Activated effector memory CD4-positive, alpha-beta T cell treated with Interleukin-2 at 50 U/mL for 16 hours (primary cell): Measurements from ENCODE around the gene ZNF608.

Experiments
- DNase-seq: peaks from one replicate; pipeline ENCODE4 v3.0.0-alpha.2; 2020

Gene ZNF608, protein sequence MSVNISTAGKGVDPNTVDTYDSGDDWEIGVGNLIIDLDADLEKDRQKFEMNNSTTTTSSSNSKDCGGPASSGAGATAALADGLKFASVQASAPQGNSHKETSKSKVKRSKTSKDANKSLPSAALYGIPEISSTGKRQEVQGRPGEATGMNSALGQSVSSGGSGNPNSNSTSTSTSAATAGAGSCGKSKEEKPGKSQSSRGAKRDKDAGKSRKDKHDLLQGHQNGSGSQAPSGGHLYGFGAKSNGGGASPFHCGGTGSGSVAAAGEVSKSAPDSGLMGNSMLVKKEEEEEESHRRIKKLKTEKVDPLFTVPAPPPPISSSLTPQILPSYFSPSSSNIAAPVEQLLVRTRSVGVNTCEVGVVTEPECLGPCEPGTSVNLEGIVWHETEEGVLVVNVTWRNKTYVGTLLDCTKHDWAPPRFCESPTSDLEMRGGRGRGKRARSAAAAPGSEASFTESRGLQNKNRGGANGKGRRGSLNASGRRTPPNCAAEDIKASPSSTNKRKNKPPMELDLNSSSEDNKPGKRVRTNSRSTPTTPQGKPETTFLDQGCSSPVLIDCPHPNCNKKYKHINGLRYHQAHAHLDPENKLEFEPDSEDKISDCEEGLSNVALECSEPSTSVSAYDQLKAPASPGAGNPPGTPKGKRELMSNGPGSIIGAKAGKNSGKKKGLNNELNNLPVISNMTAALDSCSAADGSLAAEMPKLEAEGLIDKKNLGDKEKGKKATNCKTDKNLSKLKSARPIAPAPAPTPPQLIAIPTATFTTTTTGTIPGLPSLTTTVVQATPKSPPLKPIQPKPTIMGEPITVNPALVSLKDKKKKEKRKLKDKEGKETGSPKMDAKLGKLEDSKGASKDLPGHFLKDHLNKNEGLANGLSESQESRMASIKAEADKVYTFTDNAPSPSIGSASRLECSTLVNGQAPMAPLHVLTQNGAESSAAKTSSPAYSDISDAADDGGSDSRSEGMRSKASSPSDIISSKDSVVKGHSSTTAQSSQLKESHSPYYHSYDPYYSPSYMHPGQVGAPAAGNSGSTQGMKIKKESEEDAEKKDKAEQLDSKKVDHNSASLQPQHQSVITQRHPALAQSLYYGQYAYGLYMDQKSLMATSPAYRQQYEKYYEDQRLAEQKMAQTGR (N-terminal part only)

DNA sequence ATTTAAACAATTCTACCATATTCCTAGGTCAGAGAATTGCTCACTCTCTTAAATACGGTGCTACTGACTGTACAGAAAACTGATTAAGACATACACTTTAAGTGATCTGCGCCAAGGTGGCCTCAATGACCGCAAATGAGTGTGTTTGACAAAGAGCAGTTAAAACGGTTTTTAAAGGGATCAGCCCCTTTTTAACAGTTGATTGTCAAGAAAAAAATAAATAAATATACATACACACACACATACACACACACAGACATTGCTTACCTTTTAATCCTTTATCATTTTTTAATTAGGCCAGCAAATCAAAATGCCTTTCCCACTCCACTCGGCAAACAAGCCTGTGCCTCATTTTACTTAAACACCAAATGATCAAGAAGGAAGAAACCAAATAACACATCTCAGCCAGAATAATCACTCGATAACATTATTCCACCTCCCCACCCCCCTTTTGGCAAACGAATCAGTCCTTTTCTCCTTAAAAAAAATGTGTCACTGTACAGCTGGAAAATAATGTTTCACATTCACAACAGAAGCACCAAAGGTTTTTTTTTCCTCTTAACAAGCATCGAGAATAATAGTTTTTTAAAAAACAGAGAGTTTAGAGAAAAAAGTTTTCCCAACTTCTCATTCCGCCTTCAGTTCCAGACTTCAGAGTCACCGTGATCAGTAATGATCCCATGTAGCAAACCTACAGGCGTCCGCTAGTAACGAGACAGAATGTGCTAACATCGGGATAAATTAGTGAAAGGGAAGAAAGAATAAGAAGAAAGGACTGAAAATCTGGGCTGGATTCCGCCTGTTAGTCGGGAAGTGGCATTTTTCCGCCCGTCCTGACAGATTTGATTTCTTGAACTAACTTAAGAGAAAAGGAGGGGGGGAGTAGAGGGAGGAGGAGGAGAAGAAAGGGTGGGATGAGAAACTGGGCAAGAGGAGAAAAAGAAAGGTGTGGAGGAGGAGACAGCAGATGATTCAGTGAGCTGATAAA is at the start of gene ZNF608:
ZNF608 (minus strand) TSS at position 712 of the 988 bp plus-strand sequence. CDS start 1,650 bp downstream, outside the sequence.
- no peak for DNase-seq

DNA sequence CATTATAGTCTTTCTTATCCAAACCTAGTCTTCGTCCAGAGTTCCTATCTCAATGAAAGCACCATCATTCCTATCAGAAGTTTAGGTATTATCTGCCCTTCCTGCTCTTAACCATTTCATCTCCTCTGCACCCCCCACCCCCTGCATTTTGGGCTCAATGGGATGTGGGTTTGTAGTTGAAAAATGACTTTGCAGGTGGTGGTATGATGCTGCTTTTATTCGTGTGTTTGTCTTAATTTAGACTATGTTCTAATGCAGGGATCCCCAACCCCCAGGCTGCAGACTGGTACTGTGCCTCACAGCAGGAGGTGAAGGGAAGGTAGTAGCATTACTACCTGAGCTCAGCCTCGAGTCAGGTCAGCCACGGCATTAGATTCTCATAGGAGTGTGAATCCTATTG is 49.4 kb upstream of the ZNF608 start:
- DNase-seq, result no peak

DNA sequence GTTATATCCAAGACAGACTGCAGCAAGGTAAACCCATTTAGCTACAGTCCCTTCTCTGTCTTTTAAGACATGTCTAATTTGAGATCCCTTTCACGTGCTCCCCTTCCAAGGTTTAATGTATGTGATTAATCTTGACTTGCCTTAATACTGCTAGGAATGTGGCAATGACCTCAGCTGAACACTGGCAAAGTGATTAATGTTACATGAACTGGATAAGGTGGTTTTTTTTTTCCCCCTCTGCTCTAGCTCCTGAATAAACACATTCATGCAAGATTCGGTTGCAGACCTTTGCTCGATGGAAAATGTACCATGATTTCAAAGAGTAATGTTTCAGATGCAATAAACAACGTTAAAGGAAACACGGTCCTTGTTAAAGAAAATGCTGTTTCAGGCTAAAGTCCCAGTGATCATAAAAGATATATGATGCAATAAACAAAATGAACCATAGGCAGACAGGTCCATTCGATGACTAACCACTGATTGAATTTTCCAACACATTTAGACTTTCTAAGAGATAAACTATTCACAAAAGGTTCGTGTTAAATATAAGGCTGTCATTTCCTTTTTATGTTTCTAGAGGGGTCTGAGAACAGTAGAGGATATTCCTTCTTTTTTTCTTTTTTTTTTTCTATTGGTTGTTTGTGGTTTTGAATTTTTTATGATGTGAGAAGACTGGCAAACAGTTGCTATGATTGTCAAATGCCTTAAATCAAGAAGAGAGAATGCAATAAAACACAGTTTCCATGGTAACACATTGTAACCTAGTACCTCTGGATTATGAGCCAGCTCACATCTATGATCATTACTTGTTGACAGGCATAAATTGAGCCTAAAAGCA is 44.7 kb upstream of the ZNF608 start:
- DNase-seq, result no peak

DNA sequence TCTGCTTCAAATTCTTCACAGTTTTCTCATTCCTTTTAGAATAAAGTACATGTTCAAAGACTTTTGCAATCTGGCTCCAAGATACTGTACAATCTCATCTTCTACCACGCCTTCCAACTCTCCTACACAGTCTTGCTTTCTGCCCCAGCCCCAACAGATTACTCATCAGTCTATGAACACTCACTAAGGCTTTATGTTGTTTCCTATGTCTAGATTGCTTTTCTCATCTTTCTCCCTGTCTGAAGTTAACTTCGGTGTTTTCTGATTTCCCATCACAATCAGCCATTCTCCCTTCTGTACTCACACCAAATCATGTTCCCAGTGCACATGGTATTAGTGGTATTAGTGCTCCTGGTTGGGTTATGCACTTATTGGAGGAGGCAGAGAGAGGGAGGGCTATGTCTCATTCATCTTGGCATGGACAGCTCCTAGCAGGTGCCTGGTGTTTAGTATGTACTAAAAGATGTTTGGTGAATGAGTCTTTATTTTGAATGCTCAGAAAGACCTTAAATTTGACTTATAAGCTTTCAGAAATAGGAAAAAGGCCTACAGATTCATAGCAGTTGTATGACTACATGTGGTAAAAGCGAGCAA is 44.0 kb upstream of the ZNF608 start:
- DNase-seq, result no peak

DNA sequence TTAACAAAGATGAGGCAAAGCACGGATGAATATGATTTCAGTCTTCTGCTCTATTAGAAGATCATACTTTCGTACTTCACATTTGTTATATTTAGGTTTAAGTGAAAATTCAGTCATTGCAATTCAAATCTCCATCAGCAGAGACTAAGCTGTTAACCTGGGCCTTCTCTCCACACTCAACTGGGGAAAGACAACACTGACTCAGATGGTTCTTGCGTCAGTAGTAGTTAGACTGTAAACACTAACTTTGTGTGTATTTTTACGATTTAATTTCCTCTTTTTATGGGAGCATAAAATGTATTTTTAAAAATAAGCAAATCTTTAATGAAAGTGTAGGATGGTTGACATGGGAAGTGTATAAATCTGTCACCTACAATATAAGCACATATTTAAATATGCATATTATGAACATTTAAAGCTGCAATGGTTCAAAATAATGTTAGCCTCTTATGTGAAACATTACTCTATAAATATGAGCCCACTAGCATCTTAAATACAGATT is 42.7 kb upstream of the ZNF608 start:
- no peak for DNase-seq

DNA sequence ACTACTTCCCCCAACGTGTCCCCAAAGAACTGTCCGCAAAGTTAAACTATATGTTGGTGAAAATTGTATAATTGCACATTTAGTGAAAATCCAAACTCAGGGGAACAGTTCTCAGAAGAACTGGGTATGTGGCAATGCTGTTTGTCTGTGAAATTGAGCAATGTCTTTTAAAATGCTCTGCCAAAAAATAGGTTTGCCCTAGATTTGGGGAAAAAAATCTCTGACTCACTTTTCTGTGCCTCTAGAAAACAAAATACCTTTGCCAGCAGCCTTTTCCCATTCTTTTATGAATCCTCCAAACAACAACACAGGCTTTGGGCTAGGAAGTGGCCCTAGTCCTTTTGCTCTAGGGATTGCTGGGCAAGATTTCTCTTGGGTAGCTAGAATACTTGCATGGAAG is 37.4 kb upstream of the ZNF608 start:
- DNase-seq, result no peak

DNA sequence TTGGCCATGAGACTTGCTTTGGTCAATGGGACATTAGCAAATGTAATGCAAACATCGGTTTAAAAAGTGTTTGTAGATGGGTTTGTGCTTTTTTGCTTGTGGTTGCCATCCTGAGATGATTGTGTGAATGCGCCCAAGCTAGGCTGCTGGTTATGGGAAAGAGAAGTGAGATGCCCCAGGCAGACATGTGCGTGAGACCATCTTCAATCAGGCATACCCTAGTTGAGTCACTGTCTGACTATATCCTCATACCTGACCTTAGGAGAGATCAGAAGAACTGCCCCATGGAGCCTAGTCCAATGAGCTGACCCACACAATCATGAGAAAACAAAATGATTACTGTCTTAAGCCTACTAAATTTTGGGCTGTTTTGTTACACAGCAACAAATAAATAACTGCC is 36.8 kb upstream of the ZNF608 start:
- no peak for DNase-seq

DNA sequence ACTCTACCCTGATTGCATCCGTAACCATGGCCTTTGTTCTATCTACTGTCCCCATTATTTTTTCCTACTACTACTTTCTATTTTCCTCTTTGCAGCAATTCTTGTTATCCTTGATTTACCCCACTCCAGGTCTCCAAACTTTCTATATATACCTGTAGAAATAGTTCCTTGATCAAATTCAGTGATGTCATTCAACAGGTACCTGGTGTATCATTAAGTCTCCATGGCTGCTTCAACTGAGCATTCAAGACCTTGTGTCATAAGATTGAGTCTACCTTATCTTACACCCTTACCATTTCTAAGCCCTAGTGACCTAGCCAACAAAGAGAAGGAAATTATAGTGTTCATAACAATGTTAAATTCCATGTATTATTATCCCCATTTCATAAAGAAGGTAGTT is 35.8 kb upstream of the ZNF608 start:
- DNase-seq, result no peak

DNA sequence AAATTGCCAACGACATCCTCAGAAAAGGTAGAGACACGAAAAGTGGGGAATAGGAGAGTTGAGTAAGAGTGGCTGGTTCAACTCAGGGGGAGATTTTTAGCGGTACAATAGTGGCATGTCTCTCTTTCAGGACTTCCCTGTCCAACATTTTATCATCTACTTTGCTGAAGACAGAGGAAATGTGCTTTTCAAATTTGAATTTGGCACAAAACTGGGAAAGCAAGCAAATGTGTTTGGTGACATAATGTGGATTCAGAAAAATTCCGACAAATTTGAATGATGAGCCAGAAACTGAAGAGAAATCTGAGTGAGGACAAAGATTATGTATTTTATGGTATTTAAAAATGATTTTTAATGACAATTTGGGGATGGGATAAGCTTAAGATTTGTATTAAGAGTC is 33.6 kb upstream of the ZNF608 start:
- no peak for DNase-seq

DNA sequence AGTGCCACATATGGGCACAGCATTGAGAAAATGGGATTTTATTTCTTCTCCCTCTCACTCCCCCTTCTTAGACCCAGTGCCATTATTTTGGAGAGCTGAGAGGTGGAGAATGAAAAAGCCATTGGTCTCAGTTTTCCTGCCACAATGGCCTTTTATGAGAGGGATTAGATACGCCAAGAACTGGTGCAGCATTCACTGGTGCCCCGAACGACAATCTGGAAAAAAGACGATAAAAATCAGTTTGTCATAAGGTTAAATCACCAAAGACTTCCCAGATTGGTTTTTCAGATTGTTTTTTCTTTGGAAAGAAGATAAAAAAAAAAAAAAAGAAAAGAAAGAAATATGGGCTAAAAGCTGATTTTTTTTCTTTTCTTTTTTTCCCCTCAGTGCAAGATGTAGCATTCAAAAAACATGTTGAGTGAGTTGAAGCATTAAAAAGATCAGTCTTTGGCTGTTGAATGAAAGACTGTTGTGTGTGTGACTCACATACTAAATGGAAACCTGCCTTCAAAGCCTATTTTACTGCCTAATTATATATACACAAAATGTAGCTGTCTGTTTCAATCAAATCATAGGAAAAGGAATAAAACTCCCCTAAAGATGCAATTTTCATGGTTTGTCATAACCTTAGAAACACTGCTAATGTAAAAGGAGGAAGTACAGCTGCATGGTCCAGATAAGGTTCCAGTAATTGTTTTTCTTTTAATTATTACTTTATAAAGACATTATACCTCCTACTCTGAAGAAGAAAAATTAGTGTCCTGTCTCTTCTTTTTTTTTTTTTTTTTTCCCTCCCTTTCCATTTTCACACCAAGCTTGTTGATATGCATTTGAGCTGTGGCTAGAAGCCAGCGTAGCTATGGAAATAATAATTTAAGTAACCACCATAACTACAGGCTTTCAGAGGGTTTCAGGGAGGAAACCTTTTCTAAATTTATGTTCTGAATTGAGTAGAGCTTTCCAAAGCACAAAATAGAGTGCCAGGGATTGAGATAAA is 27.2 kb upstream of the ZNF608 start:
- no peak for DNase-seq

DNA sequence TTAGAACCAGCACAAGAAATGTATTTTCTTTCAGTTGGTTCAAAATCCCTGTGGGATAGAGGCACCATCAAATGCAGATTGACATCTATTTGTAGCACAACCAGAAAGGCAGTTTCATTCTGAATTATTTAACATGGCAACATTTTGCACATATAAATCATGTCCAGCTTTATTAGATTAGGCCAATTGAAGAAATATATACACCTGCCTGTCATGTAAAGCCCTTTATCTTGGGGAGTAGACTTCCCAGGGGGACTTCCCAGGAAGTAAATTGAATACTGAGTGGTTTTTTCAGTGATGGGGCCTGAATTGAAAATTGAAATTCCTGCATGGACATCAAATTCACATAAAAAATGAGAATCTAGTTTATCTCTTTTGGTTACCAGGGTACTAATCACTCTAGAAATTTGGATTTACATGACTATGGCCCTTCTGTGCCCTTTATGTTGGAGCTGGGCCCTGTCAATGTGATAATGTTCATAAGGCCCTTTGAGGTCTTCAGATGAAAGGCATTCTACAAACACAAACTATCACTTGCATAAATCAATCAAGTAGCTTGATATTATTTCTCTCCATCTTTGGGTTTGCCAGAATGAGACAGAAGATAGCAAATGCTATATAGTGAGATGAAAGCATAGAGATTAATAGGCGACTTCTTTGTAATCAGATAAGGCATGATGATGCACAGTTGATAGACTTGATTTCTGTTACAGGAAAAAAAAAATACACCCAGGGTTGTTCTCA is 26.2 kb upstream of the ZNF608 start:
- DNase-seq, result no peak

DNA sequence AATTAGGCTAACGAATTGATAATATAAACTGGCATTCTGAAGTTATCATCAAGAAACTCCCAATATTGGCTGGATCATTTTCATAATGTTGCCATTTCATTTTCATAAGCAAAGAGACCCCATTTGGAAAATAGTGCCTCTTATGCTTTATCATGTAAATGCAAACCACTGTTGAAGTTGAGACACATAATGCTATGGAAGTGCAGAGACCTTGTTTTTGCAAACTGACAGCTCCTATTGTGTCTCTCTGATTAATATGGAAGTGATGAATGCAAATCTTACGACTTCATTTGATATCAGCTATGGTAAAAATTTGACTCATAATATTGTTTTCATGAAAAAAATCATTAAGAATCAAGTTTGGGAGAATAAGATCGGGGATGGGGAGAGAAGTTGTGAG is 25.3 kb upstream of the ZNF608 start:
- no peak for DNase-seq

DNA sequence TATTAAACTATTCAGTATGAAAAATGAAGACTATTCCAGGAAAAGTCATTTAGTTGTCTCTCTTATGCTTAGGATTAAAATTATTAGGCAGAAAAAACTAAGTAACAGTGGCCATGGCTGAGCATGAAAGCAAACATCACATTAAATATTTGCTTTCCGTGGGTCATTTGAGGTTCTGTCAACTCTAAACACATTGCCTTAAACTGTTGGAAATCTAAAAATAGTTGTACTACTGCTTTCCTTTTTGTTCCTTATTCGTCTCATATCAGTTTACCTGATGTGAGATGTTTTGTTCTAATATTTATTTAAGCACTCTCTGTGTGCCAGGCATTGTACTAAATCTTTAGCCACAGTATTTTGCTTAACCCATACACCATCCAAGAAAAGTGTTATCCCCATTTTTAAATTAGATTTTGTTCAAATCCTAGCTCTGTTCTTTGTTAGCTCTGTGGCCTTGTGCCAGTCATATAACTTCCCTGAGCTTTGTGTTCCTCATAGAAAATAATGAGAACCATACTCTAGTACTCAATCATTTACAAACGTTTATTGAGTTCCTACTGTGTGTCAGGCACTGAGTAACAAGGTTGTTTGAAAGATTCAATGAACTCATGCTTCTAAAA is 18.7 kb upstream of the ZNF608 start:
- no peak for DNase-seq

DNA sequence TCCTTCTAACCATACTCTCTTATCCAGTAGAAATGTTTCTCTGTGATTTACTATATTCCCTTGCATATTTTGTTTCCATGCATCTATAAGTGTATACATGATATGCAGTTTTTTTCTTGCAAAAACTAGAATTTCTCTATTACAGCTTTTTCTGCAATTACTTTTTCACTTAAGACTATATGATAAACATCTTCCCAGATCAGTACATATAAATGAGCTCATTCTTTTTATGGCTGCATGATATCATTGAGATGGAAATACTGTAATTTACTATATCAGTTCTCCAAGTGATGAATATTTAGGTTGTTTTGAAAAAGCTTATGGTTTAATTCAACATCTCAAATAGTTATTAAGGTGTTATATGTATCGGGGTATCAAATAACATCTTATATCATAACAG is 18.1 kb upstream of the ZNF608 start:
- DNase-seq, result no peak

DNA sequence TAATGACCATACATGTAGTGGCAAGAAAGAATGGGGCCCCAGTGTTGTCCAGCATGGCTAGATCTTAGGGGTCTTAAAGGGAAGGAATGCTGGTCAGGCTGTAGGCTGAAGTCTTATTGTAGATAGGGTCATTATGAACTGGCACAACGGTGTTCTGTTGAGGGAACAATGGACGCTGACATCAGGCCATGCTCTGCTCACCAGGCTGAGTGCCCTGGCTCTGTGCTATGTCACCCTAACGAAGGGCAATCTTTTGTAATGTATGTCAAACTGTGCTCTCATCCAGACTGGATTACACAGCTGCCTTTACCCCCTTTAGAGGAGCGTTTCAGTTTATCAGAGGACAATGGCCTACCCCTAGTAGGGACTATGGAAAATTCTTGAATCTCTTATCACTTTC is 14.6 kb upstream of the ZNF608 start:
- DNase-seq, result no peak

DNA sequence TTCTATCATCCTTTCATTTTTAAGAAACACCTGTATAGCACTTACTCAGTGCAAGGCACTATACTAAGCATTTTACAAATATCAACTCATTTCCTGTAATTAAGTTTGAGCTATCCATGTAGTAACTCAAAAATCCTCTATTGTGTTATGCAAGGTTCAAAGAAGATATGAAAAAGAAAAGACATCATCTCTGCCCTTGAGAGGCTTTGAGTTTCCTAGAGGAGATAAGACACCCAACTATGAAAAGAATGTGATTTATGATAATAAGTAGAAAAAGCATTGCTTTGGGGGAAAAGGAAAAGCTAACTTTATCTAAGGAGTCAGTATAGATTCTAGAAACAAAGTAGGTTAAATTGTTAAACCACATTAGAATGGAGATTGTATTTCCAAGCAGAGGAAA is 14.2 kb upstream of the ZNF608 start:
- no peak for DNase-seq

DNA sequence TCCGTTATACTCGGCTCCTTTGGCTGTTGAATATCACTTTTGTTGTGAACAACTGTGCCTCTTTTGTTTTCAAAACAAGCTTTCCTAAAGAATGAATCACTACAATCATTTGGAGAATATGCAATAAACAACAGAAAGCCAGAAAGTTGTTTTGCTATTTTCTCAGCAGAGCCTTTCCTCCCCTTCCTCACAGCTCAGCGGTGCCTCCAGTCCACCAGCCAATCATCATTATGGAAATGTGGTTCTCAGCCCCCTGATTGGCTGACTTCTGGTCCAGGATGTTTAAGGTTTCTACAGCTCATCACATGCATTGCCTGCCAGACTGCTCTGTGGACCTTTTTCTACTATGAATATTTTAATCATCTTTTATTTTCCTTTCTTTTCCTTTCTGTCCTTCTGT is 9.1 kb upstream of the ZNF608 start:
- no peak for DNase-seq

DNA sequence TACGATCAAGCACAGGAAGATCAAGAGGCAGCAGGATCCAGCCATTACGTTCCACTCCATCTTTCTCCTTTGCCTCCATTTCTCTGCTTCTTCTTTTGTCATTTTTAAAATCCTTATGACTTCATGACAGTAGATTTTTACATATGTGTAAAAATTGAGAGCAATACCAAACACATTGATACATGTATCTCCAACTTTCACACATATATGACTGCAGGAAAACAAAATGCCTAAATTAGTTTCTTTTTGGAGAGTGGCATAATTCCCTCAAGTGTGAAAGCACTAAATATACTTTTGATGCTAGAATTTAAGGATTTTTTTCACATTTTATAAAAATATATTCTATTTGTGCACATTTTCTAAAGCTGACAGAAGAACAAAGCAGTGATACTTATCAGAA is 8.6 kb upstream of the ZNF608 start:
- no peak for DNase-seq
